ENCODE data around the gene KCNH1.

The KCNH1 gene

DNA sequence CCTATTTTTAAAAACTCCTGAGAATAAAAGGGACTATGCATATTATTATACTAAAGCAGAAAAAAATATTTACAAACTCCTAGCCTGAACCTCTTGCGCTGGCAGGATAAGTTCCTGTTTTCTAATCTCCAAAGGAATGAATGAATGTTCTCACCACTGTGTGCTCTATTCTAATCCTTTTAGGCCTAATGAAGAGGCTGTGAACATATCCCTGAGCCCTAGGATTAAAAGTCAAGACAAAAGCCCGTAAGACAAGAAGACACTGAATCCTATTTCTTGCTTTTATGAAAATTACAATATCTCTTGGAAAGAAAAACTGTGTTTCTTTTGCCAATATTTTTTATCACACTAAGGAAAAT lies 487.7 kb downstream of the KCNH1 start:
- DNase-seq (no peak), ATAC-seq (no peak)

DNA sequence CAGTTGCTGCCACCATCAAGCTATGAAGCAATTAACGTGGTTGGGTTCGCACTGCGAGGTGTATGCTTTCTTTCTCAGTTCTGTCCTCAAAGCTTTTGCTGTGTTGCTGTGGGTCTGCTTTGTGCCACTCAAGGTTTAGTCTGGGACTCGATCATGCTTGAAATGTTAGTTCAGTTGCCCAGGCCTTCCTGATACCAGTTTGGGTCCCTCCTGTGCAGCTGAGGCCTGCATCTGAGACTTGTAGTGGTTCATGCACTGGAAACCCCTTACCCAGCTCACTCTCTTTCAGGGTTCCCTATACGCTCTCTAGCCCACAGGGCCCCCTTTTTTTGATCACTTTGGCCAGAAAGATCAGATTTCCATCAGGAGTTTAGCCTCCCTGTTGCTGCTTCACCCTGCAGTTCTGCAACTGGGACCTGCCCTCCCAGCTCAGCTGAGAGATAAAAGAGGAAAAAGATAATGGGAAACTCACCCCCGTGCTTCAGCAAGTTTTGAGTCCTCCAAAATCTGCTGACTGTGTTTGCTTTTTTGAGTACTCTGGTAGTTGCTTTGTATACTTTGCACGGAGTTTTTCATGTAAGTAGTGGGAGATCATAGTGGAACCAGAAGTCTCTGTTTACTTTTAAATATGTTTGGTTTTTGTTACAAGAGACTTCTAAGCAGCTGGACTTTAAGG lies 488.2 kb downstream of the KCNH1 start:
- ATAC-seq (no peak), DNase-seq (no peak)

DNA sequence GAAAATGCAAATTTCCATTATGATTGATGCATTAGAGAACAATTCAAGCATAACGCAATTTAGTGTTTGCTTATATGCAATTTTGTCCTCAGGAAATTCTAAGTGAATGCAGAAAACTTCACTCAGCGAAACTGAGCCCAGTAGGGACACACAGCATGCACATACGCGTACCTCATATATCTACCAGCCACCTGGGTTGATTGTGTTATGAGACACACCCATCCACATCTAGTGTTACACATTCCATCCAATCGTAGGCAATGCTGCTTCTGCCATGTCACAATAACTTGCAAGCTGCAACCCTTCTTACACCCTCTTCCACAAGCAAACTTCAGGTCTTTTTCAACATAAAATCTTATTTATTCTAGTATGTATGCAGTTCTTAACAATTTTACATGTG lies 492.4 kb downstream of the KCNH1 start:
- DNase-seq: no peak

DNA sequence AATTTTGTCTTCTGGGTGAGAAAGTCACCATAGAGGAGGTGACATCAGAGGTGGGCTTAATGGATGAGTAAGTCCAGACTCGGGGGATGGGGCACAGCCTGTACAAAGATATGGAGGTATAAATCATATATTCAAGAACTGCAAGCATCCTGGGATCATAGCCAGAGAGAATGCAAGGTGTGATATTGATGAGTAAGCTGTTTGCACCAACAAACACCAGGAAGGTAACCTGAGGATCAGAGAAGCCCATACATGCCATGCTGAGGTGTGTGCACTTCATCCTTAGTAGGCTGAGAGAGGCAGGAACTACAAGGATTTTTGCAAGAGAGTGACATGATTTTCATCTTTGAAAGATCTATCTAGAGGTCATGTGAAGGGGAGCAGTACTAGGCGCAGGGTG lies 498.8 kb downstream of the KCNH1 start:
- ATAC-seq (no peak), DNase-seq (no peak)

More for the DNA sequence above, 492.4 kb downstream of the KCNH1 start:
- ATAC-seq: no peak

DNA sequence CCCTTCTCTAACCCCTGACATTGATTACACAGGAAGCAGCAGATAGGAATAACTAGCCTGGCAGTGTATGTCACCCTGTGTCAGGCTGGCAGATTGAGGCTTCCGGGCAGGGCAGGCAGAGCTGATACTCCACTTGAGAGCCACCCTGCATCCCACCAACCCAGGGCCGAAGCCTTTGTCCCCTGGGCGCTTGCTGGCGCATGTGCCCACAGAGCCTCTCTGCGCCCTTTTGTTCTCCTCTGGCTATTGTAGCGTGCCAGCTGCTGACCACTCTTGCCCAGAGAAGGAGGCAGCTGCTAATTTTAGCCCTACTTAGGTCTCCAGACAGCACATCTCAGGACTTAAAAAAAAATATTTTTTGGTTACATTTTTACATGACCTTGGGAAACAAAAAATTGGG lies 500.3 kb downstream of the KCNH1 start:
- no peak for ATAC-seq

DNA sequence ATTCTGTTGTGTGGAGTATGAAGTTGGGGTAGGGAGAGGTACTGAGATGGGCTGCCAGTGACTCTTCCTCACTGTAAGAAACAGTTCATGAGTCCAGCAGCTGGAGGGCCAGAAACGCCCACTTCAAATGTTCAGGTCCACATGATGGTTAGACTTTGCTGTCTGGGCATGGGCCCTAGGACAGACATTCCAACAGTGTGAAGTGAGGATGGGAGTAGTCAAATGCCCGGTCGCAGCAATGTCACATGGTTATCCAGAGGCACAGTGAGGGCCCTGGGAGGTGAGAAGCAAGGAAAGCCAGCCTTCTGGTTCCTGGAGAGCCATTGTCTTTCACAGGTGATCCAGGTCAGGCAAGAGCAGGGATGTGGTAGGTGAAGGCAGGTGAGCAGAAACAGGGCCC lies 500.8 kb downstream of the KCNH1 start:
- no peak for DNase-seq
- ATAC-seq: no peak

More for the DNA sequence above, 500.3 kb downstream of the KCNH1 start:
- no peak for DNase-seq

DNA sequence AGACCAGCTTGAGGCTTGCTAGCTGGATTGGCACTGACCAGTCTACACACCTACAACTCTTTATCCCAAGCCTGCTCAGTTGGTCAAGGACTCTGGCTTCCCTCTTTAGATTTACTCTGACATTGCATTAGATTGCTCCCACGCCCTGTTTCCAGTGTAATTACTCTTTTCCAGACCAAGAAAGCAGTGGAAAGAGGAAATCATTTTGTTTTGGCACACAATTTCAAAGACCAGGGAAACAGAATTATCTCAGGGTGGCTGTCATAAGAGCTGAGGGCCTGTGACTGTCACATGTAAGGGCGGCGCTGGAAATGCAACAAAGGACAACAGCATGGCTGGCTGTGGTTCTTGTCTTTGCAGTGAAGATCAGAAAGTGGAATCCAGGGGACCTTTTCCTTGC lies 502.5 kb downstream of the KCNH1 start:
- ATAC-seq (no peak), DNase-seq (no peak)

DNA sequence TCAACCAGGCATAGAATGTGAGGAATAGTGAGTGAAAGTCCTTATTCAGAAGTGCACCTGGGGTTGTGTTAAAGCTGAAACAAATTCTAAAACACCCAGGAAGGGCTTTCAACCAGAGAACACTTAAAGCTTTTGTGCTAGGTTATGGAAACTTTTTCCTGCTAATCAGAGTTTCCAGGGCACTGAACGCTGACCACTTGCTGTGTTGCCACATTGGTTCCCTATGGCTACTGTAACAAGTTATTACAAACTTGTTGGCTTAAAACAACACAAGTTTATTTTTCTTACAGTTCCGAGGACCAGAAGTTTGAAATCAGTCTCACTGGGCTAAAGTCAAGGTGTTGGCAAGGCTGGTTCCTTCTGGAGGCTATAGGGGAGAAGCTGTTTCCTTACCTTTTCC lies 504.7 kb downstream of the KCNH1 start:
- no peak for ATAC-seq
- DNase-seq: no peak

DNA sequence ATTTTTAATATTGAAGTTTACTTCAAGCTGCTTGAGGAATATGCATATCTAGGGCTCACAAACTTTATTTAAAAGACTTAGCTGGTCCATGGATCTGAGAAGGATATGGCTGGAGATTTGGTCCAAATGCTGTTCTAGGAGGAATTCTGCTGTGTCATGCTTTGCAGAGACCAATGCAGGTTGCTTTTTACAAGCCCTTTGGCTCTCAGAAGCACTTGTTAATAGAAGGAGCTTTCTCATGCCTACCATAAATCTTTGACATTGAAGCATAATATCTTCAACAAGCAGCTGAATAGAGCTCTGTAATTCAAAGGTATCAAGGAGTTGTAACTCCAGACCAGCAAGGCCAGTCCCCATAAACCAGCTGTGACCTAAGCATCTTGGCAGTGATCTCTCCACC lies 506.2 kb downstream of the KCNH1 start:
- no peak for DNase-seq
- no peak for ATAC-seq

Data from stimulated activated naive CD8-positive, alpha-beta T cell treated with anti-CD3 and anti-CD28 coated beads, Interleukin-15, Interleukin-2, amounts not matched to agents 100 U/mL and 50 U/mL, for 24 hours (primary cell).